Measurements from ENCODE around the gene SLC6A11.

SLC6A11 gene

GRCh38 chr3:10777627-10778026 is 38.4 kb upstream of the SLC6A11 start:
- Histone ChIP-seq H3K18ac (ENCODE audit: low read length) (no peak overlapping the region), H3K56ac (ENCODE audit: low read length) (no peak overlapping the region), H2AK5ac (ENCODE audit: low read length) (no peak overlapping the region), H3K79me2 (ENCODE audit: control insufficient read depth, insufficient read depth, low read length) (no peaks in the 10 kb centered on the region), H3K4me3 (ENCODE audit: low read length) (no peak overlapping the region), H2BK120ac (ENCODE audit: low read depth, low read length) (no peak overlapping the region), H2BK15ac (replicated peaks; ENCODE audit: low read depth) (no peak overlapping the region), H3K27me3 (ENCODE audit: insufficient read depth, low read length, poor library complexity) (no peaks in the 10 kb centered on the region), H4K8ac (ENCODE audit: low read depth, low read length) (no peak overlapping the region), H2BK5ac (ENCODE audit: low read length) (no peak overlapping the region), H3K4me1 (ENCODE audit: control insufficient read depth, low read depth, low read length) (no peaks in the 10 kb centered on the region), H4K5ac (ENCODE audit: low read length) (no peak overlapping the region), H3K4me2 (ENCODE audit: low read length) (no peak overlapping the region), H3K4ac (ENCODE audit: low read depth, low read length) (no peak overlapping the region), H3K9ac (ENCODE audit: low read length) (no peak overlapping the region), H3K23ac (ENCODE audit: low read length) (no peak overlapping the region), H3K36me3 (ENCODE audit: control insufficient read depth, insufficient read depth, low read length) (no peaks in the 10 kb centered on the region), H3K79me1 (ENCODE audit: low read length) (no peaks in the 10 kb centered on the region), H3K27ac (ENCODE audit: low read depth, low read length) (no peak overlapping the region)
- WGBS (ENCODE audit: extremely low coverage, insufficient coverage, low lambda C conversion rate), result no CpG with 5 or more reads among the region's 2 CpGs
- DNase-seq, result no peak

DNA sequence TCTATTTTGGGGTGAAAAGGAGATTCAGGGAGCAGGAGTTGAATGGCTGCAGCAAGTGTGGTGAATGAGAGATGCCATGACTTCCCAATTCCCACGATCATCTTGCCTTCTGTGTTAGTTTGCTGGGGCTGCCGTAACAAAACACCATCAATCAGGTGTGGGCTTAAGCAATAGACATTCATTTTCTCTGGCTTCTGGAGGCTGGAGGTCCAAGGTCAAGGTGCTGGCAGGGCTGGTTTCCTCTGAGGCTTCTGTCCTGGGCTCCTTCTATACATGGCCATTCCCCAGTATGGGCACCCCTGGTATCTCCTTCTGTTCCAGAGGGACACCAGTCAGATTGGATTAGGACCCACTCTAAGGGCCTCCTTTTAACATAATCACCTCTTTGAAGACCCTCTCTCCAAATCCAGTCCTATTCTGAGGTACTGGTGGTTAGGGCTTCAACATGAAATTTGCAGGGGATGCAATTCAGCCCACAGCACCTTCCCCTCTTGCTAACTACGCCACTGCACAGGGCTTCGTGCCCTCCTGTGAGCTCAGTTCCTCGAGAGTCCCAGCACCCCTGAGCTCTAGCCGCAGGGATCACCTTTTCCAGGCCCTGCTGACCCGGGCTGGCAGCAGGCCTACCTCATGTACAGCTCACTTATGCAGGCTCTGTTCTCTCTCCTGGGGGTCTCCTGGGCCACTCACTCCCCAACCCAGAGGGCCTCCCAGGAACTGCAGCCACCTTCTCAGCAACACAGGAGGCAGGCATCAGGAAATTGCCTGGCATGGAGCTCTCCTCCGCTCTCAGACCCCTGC is 37.3 kb upstream of the SLC6A11 start:
- no peak overlapping the region for H2BK15ac ChIP-seq (replicated peaks; ENCODE audit: low read depth)
- H3K9ac ChIP-seq (ENCODE audit: low read length), result no peak overlapping the region
- H3K79me2 ChIP-seq (ENCODE audit: control insufficient read depth, insufficient read depth, low read length), result no peaks in the 10 kb centered on the region
- H3K27ac ChIP-seq (ENCODE audit: low read depth, low read length), result no peak overlapping the region
- no peak overlapping the region for H3K18ac ChIP-seq (ENCODE audit: low read length)
- WGBS (ENCODE audit: extremely low coverage, insufficient coverage, low lambda C conversion rate), result no CpG with 5 or more reads among the region's 8 CpGs
- H3K79me1 ChIP-seq (ENCODE audit: low read length), result no peaks in the 10 kb centered on the region
- no peak overlapping the region for H2BK5ac ChIP-seq (ENCODE audit: low read length)
- no peak overlapping the region for H2BK120ac ChIP-seq (ENCODE audit: low read depth, low read length)
- H3K23ac ChIP-seq (ENCODE audit: low read length), result no peak overlapping the region
- H4K5ac ChIP-seq (ENCODE audit: low read length), result no peak overlapping the region
- no peak overlapping the region for H3K56ac ChIP-seq (ENCODE audit: low read length)
- no peaks in the 10 kb centered on the region for H3K36me3 ChIP-seq (ENCODE audit: control insufficient read depth, insufficient read depth, low read length)
- no peak overlapping the region for H3K4ac ChIP-seq (ENCODE audit: low read depth, low read length)
- no peak for DNase-seq
- H3K4me2 ChIP-seq (ENCODE audit: low read length), result no peak overlapping the region
- no peaks in the 10 kb centered on the region for H3K27me3 ChIP-seq (ENCODE audit: insufficient read depth, low read length, poor library complexity)
- H3K4me1 ChIP-seq (ENCODE audit: control insufficient read depth, low read depth, low read length), result no peaks in the 10 kb centered on the region
- H2AK5ac ChIP-seq (ENCODE audit: low read length), result no peak overlapping the region
- H4K8ac ChIP-seq (ENCODE audit: low read depth, low read length), result no peak overlapping the region
- H3K4me3 ChIP-seq (ENCODE audit: low read length), result no peak overlapping the region

GRCh38 chr3:10779293-10779805 is 36.7 kb upstream of the SLC6A11 start:
- no peak overlapping the region for H3K18ac ChIP-seq (ENCODE audit: low read length)
- no CpG with 5 or more reads among the region's 8 CpGs for WGBS (ENCODE audit: extremely low coverage, insufficient coverage, low lambda C conversion rate)

DNA sequence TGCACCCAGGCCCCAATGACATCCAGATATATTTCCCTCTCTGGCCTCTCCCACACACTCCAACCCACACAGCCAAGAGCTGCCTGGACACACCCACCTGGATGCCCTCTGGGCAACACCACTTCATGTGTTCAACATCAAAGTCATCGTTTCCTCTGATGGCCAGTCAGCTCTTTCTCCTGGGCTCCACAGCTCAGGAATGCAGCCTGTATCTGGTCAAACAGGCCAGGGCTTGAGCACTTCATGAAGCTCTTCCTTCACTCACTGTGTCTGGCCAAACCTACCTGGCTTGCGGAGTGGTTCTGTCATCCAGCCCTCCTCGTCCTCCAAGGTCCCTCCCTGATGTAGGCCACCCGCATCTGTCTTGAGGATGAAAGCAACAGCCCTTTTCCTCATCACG is 35.8 kb upstream of the SLC6A11 start:
- no peak overlapping the region for H2BK15ac ChIP-seq (replicated peaks; ENCODE audit: low read depth)
- H3K4me3 ChIP-seq (ENCODE audit: low read length), result no peak overlapping the region
- H3K79me2 ChIP-seq (ENCODE audit: control insufficient read depth, insufficient read depth, low read length), result no peaks in the 10 kb centered on the region
- H3K56ac ChIP-seq (ENCODE audit: low read length), result no peak overlapping the region
- H3K79me1 ChIP-seq (ENCODE audit: low read length), result no peaks in the 10 kb centered on the region
- no peaks in the 10 kb centered on the region for H3K27me3 ChIP-seq (ENCODE audit: insufficient read depth, low read length, poor library complexity)
- no peak overlapping the region for H3K4ac ChIP-seq (ENCODE audit: low read depth, low read length)
- no peak overlapping the region for H3K18ac ChIP-seq (ENCODE audit: low read length)
- H3K27ac ChIP-seq (ENCODE audit: low read depth, low read length), result no peak overlapping the region
- H3K4me2 ChIP-seq (ENCODE audit: low read length), result no peak overlapping the region
- no peak overlapping the region for H2BK120ac ChIP-seq (ENCODE audit: low read depth, low read length)
- H3K4me1 ChIP-seq (ENCODE audit: control insufficient read depth, low read depth, low read length), result no peaks in the 10 kb centered on the region
- no CpG with 5 or more reads among the region's 5 CpGs for WGBS (ENCODE audit: extremely low coverage, insufficient coverage, low lambda C conversion rate)
- H2AK5ac ChIP-seq (ENCODE audit: low read length), result no peak overlapping the region
- H2BK5ac ChIP-seq (ENCODE audit: low read length), result no peak overlapping the region
- no peak for DNase-seq
- no peak overlapping the region for H4K5ac ChIP-seq (ENCODE audit: low read length)
- no peak overlapping the region for H4K8ac ChIP-seq (ENCODE audit: low read depth, low read length)
- H3K9ac ChIP-seq (ENCODE audit: low read length), result no peak overlapping the region
- no peak overlapping the region for H3K23ac ChIP-seq (ENCODE audit: low read length)
- H3K36me3 ChIP-seq (ENCODE audit: control insufficient read depth, insufficient read depth, low read length), result no peaks in the 10 kb centered on the region

More at GRCh38 chr3:10779293-10779805, 36.7 kb upstream of the SLC6A11 start:
- no peak overlapping the region for H3K56ac ChIP-seq (ENCODE audit: low read length)
- no peaks in the 10 kb centered on the region for H3K79me2 ChIP-seq (ENCODE audit: control insufficient read depth, insufficient read depth, low read length)
- no peak overlapping the region for H2BK120ac ChIP-seq (ENCODE audit: low read depth, low read length)
- no peak for DNase-seq
- no peak overlapping the region for H3K9ac ChIP-seq (ENCODE audit: low read length)
- no peaks in the 10 kb centered on the region for H3K79me1 ChIP-seq (ENCODE audit: low read length)
- H3K27me3 ChIP-seq (ENCODE audit: insufficient read depth, low read length, poor library complexity), result no peaks in the 10 kb centered on the region
- no peaks in the 10 kb centered on the region for H3K36me3 ChIP-seq (ENCODE audit: control insufficient read depth, insufficient read depth, low read length)
- H2BK15ac ChIP-seq (replicated peaks; ENCODE audit: low read depth), result no peak overlapping the region
- H3K4me3 ChIP-seq (ENCODE audit: low read length), result no peak overlapping the region
- no peak overlapping the region for H4K8ac ChIP-seq (ENCODE audit: low read depth, low read length)
- no peaks in the 10 kb centered on the region for H3K4me1 ChIP-seq (ENCODE audit: control insufficient read depth, low read depth, low read length)
- H3K27ac ChIP-seq (ENCODE audit: low read depth, low read length), result no peak overlapping the region
- H2BK5ac ChIP-seq (ENCODE audit: low read length), result no peak overlapping the region
- H4K5ac ChIP-seq (ENCODE audit: low read length), result no peak overlapping the region
- no peak overlapping the region for H3K4ac ChIP-seq (ENCODE audit: low read depth, low read length)
- H3K4me2 ChIP-seq (ENCODE audit: low read length), result no peak overlapping the region
- no peak overlapping the region for H2AK5ac ChIP-seq (ENCODE audit: low read length)
- no peak overlapping the region for H3K23ac ChIP-seq (ENCODE audit: low read length)

DNA sequence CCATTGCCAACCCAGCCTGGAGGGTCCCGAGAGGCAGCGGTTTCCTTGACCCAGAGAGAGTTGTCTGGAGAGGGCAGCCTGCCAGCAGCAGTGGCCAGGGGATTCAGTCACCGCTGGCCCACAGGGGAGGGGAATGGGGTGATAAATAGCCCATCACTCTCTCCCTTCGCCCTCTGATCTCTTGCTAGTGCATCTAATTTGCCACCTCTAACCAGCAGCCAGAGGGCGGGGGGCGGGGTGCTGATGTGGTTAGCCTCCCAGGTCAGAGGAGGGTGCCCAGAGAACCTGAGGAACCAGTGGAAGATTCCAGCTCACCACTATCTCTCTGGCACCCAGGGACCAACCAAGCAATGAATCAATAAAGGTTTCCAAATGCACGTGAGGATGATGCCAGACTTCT is 35.1 kb upstream of the SLC6A11 start:
- Histone ChIP-seq H2BK15ac (replicated peaks; ENCODE audit: low read depth) (no peak overlapping the region), H3K9ac (ENCODE audit: low read length) (no peak overlapping the region), H3K56ac (ENCODE audit: low read length) (no peak overlapping the region), H2AK5ac (ENCODE audit: low read length) (no peak overlapping the region), H3K4ac (ENCODE audit: low read depth, low read length) (no peak overlapping the region), H3K4me2 (ENCODE audit: low read length) (no peak overlapping the region), H3K4me1 (ENCODE audit: control insufficient read depth, low read depth, low read length) (no peaks in the 10 kb centered on the region), H3K18ac (ENCODE audit: low read length) (no peak overlapping the region), H4K8ac (ENCODE audit: low read depth, low read length) (no peak overlapping the region), H3K27ac (ENCODE audit: low read depth, low read length) (no peak overlapping the region), H2BK5ac (ENCODE audit: low read length) (no peak overlapping the region), H3K79me2 (ENCODE audit: control insufficient read depth, insufficient read depth, low read length) (no peaks in the 10 kb centered on the region), H3K4me3 (ENCODE audit: low read length) (no peak overlapping the region), H2BK120ac (ENCODE audit: low read depth, low read length) (no peak overlapping the region), H4K5ac (ENCODE audit: low read length) (no peak overlapping the region), H3K27me3 (ENCODE audit: insufficient read depth, low read length, poor library complexity) (no peaks in the 10 kb centered on the region), H3K23ac (ENCODE audit: low read length) (no peak overlapping the region), H3K79me1 (ENCODE audit: low read length) (no peaks in the 10 kb centered on the region), H3K36me3 (ENCODE audit: control insufficient read depth, insufficient read depth, low read length) (no peaks in the 10 kb centered on the region)
- no CpG with 5 or more reads among the region's 7 CpGs for WGBS (ENCODE audit: extremely low coverage, insufficient coverage, low lambda C conversion rate)
- no peak for DNase-seq

GRCh38 chr3:10781981-10782380 is 34.0 kb upstream of the SLC6A11 start:
- H4K8ac ChIP-seq (ENCODE audit: low read depth, low read length), result no peak overlapping the region
- no peak for DNase-seq
- no peak overlapping the region for H2BK120ac ChIP-seq (ENCODE audit: low read depth, low read length)
- H2BK15ac ChIP-seq (replicated peaks; ENCODE audit: low read depth), result no peak overlapping the region
- H2BK5ac ChIP-seq (ENCODE audit: low read length), result no peak overlapping the region
- no peaks in the 10 kb centered on the region for H3K79me1 ChIP-seq (ENCODE audit: low read length)
- H3K56ac ChIP-seq (ENCODE audit: low read length), result no peak overlapping the region
- no peaks in the 10 kb centered on the region for H3K27me3 ChIP-seq (ENCODE audit: insufficient read depth, low read length, poor library complexity)
- H3K27ac ChIP-seq (ENCODE audit: low read depth, low read length), result no peak overlapping the region
- H3K4ac ChIP-seq (ENCODE audit: low read depth, low read length), result no peak overlapping the region
- H3K9ac ChIP-seq (ENCODE audit: low read length), result no peak overlapping the region
- H3K23ac ChIP-seq (ENCODE audit: low read length), result no peak overlapping the region
- no peak overlapping the region for H3K18ac ChIP-seq (ENCODE audit: low read length)
- H3K4me1 ChIP-seq (ENCODE audit: control insufficient read depth, low read depth, low read length), result no peaks in the 10 kb centered on the region
- H3K4me3 ChIP-seq (ENCODE audit: low read length), result no peak overlapping the region
- no peak overlapping the region for H2AK5ac ChIP-seq (ENCODE audit: low read length)
- H3K79me2 ChIP-seq (ENCODE audit: control insufficient read depth, insufficient read depth, low read length), result no peaks in the 10 kb centered on the region
- H3K4me2 ChIP-seq (ENCODE audit: low read length), result no peak overlapping the region
- WGBS (ENCODE audit: extremely low coverage, insufficient coverage, low lambda C conversion rate), result no CpG with 5 or more reads among the region's 2 CpGs
- H4K5ac ChIP-seq (ENCODE audit: low read length), result no peak overlapping the region
- H3K36me3 ChIP-seq (ENCODE audit: control insufficient read depth, insufficient read depth, low read length), result no peaks in the 10 kb centered on the region
